Astrocyte (in vitro differentiated cells and primary cell): ENCODE results near the gene CBFA2T2. TPM values are rescaled to one million over a fixed set of nuclear protein-coding genes. Genes with fewer than 3 reads are reported as not detected.
"Not testable (repeated sequence)": the region's sequence is repeated elsewhere in the genome, so short reads cannot be mapped to it uniquely, and the experiment has no call there.

ENCODE experiments used
- DNase-seq: peaks from one replicate; pipeline ENCODE4 v3.0.0-alpha.2; 2010; ENCODE audit warnings: low read depth
- FAIRE-seq: peaks from 2 replicates; lab custom pipeline; 2011; peaks lifted over from hg19 to GRCh38; lab: Jason Lieb, UNC
- H2AFZ ChIP-seq: 2 replicates; pipeline ENCODE4 v1.6.0; 2012; ENCODE audit warnings: low read depth, low read length, inconsistent platforms
- H3K27ac ChIP-seq: 2 replicates; pipeline ENCODE4 v1.5.1; 2011; ENCODE audit warnings: low read depth, low read length, inconsistent platforms
- H3K27me3 ChIP-seq: 2 replicates; pipeline ENCODE4 v1.6.0; 2011; ENCODE audit warnings: low read length, inconsistent platforms; ENCODE audit not compliant: insufficient read depth
- H3K36me3 ChIP-seq: 2 replicates; pipeline ENCODE4 v1.5.1; 2011; ENCODE audit warnings: low read length, inconsistent platforms; ENCODE audit not compliant: insufficient read depth
- H3K4me1 ChIP-seq: 2 replicates; pipeline ENCODE4 v1.5.1; 2011; ENCODE audit warnings: low read length, inconsistent platforms; ENCODE audit not compliant: insufficient read depth
- H3K4me2 ChIP-seq: 2 replicates; pipeline ENCODE4 v1.6.0; 2012; ENCODE audit warnings: low read length, inconsistent platforms
- H3K4me3 ChIP-seq: 2 replicates; pipeline ENCODE4 v1.5.1; 2011; ENCODE audit warnings: low read depth, mild to moderate bottlenecking, low read length, inconsistent platforms; ENCODE audit not compliant: insufficient read depth
- H3K79me2 ChIP-seq: 2 replicates; pipeline ENCODE4 v1.6.0; 2012; ENCODE audit warnings: mild to moderate bottlenecking, low read length, inconsistent platforms; ENCODE audit not compliant: insufficient read depth
- H3K9ac ChIP-seq: 2 replicates; pipeline ENCODE4 v1.6.0; 2012; ENCODE audit warnings: mild to moderate bottlenecking, low read length, inconsistent platforms
- H3K9me3 ChIP-seq: 2 replicates; pipeline ENCODE4 v1.5.1; 2012; ENCODE audit warnings: low read depth, mild to moderate bottlenecking, low read length, inconsistent platforms; ENCODE audit not compliant: insufficient read depth
- H4K20me1 ChIP-seq: 2 replicates; pipeline ENCODE4 v1.6.0; 2012; ENCODE audit warnings: low read length, inconsistent platforms; ENCODE audit not compliant: insufficient read depth
- H3K27ac Mint-ChIP-seq: one replicate; pipeline ENCODE4 v1.8.0; 2021; ENCODE audit warnings: mild to moderate bottlenecking, mixed read lengths; ENCODE audit not compliant: unreplicated experiment
- H3K27me3 Mint-ChIP-seq: one replicate; pipeline ENCODE4 v1.8.0; 2021; ENCODE audit warnings: low read depth, mixed read lengths; ENCODE audit not compliant: unreplicated experiment
- H3K36me3 Mint-ChIP-seq: one replicate; pipeline ENCODE4 v1.8.0; 2021; ENCODE audit warnings: low read depth, mixed read lengths; ENCODE audit not compliant: unreplicated experiment
- H3K4me1 Mint-ChIP-seq: one replicate; pipeline ENCODE4 v1.8.0; 2021; ENCODE audit warnings: low read depth, mixed read lengths; ENCODE audit not compliant: unreplicated experiment
- H3K4me3 Mint-ChIP-seq: one replicate; pipeline ENCODE4 v1.8.0; 2021; ENCODE audit warnings: mild to moderate bottlenecking, moderate library complexity, mixed read lengths; ENCODE audit not compliant: unreplicated experiment
- H3K9me3 Mint-ChIP-seq: one replicate; pipeline ENCODE4 v1.8.0; 2021; ENCODE audit warnings: mild to moderate bottlenecking, mixed read lengths; ENCODE audit not compliant: unreplicated experiment
- CTCF ChIP-seq: IDR thresholded peaks from 2 replicates; pipeline ENCODE4 v1.5.1; 2011; ENCODE audit warnings: low read depth, mild to moderate bottlenecking, inconsistent platforms, low read length, moderate library complexity; ENCODE audit not compliant: insufficient read depth
- EZH2 ChIP-seq: IDR thresholded peaks from 2 replicates; pipeline ENCODE4 v1.6.1; 2012; ENCODE audit warnings: mild to moderate bottlenecking, low read length, inconsistent platforms; ENCODE audit not compliant: insufficient read depth
- total RNA-seq: library from RNA; stranded (reverse); gene quantifications from 2 replicates; pipeline ENCODE4 v1.2.1, GENCODE V29; 2021

CBFA2T2 gene
- total RNA-seq, 1 donor from 2014 or later, result 14.6 TPM

GRCh38 chr20:33506576-33506975 lies 16.7 kb downstream of the CBFA2T2 start:
- peaks cover 1% of the 10 kb centered on the region for H3K9me3 Mint-ChIP-seq
- no peaks in the 10 kb centered on the region for H3K36me3 ChIP-seq
- H3K79me2 ChIP-seq, result peaks cover 16% of the 10 kb centered on the region
- no peaks in the 10 kb centered on the region for H3K27me3 ChIP-seq
- H3K36me3 Mint-ChIP-seq, result peaks cover 3% of the 10 kb centered on the region
- H3K4me3 Mint-ChIP-seq, result no peak overlapping the region
- no peak overlapping the region for H3K27ac Mint-ChIP-seq
- H3K4me1 ChIP-seq, result no peaks in the 10 kb centered on the region
- H3K27me3 Mint-ChIP-seq, result no peaks in the 10 kb centered on the region
- no peak overlapping the region for H3K9ac ChIP-seq
- peaks cover 5% of the 10 kb centered on the region for H3K4me1 Mint-ChIP-seq
- peaks cover 26% of the 10 kb centered on the region for H4K20me1 ChIP-seq
- no peak for FAIRE-seq
- H3K4me3 ChIP-seq, result no peak overlapping the region
- no peak overlapping the region for H3K4me2 ChIP-seq
- no peaks in the 10 kb centered on the region for H3K9me3 ChIP-seq
- no peak overlapping the region for H3K27ac ChIP-seq
- no peak overlapping the region for H2AFZ ChIP-seq
- no peak for DNase-seq
- TF ChIP-seq EZH2 (no peak), CTCF (no peak)

- Histone ChIP-seq H2AFZ (no peak overlapping the region), H3K27ac (no peak overlapping the region), H3K9ac (no peak overlapping the region), H3K4me1 (no peaks in the 10 kb centered on the region), H3K27me3 (no peaks in the 10 kb centered on the region), H3K79me2 (peaks cover 16% of the 10 kb centered on the region), H3K4me2 (no peak overlapping the region), H3K4me3 (no peak overlapping the region), H3K36me3 (no peaks in the 10 kb centered on the region), H4K20me1 (peaks cover 34% of the 10 kb centered on the region), H3K9me3 (no peaks in the 10 kb centered on the region)
- peaks cover 3% of the 10 kb centered on the region for H3K36me3 Mint-ChIP-seq
- TF ChIP-seq CTCF (no peak), EZH2 (no peak)
- FAIRE-seq (no peak), DNase-seq (no peak)
- no peaks in the 10 kb centered on the region for H3K27me3 Mint-ChIP-seq
- H3K9me3 Mint-ChIP-seq, result peaks cover 1% of the 10 kb centered on the region
- no peak overlapping the region for H3K4me3 Mint-ChIP-seq
- H3K4me1 Mint-ChIP-seq, result peaks cover 5% of the 10 kb centered on the region
- no peak overlapping the region for H3K27ac Mint-ChIP-seq
These were observed 17.6 kb downstream of the CBFA2T2 start for GRCh38 chr20:33507461-33507860.

GRCh38 chr20:33508015-33508414 lies 18.1 kb downstream of the CBFA2T2 start:
- not testable (repeated sequence) for H3K36me3 Mint-ChIP-seq, H3K27me3 Mint-ChIP-seq, H3K9ac ChIP-seq, H3K9me3 Mint-ChIP-seq, H3K9me3 ChIP-seq, H3K4me3 Mint-ChIP-seq, H2AFZ ChIP-seq, H3K4me2 ChIP-seq, H3K27me3 ChIP-seq, H3K4me1 Mint-ChIP-seq, DNase-seq, H3K4me1 ChIP-seq, FAIRE-seq, H3K36me3 ChIP-seq, H3K4me3 ChIP-seq, H3K27ac Mint-ChIP-seq, H3K27ac ChIP-seq
- H3K79me2 ChIP-seq, result peaks cover 16% of the 10 kb centered on the region
- H4K20me1 ChIP-seq, result peaks cover 37% of the 10 kb centered on the region

- peaks cover 40% of the 10 kb centered on the region for H4K20me1 ChIP-seq
- not testable (repeated sequence) for H3K4me1 ChIP-seq, H3K36me3 Mint-ChIP-seq, H3K27me3 Mint-ChIP-seq, DNase-seq, H3K4me2 ChIP-seq, H3K4me3 Mint-ChIP-seq, H3K9me3 Mint-ChIP-seq, H2AFZ ChIP-seq, H3K9ac ChIP-seq, FAIRE-seq, H3K4me3 ChIP-seq, H3K27ac Mint-ChIP-seq, H3K27me3 ChIP-seq, H3K27ac ChIP-seq, H3K36me3 ChIP-seq, H3K4me1 Mint-ChIP-seq, H3K9me3 ChIP-seq
- H3K79me2 ChIP-seq, result peaks cover 16% of the 10 kb centered on the region
These were observed 19.2 kb downstream of the CBFA2T2 start for GRCh38 chr20:33509057-33509456.

GRCh38 chr20:33511876-33512275 lies 22.0 kb downstream of the CBFA2T2 start:
- FAIRE-seq, H3K4me3 Mint-ChIP-seq, H3K4me2 ChIP-seq, H2AFZ ChIP-seq, DNase-seq, H3K36me3 ChIP-seq, H3K9ac ChIP-seq, H3K4me1 Mint-ChIP-seq, H3K4me1 ChIP-seq, H3K9me3 ChIP-seq, H3K27me3 Mint-ChIP-seq, H3K27ac ChIP-seq, H3K79me2 ChIP-seq, H3K4me3 ChIP-seq, H3K27ac Mint-ChIP-seq, H3K36me3 Mint-ChIP-seq, H3K9me3 Mint-ChIP-seq, H3K27me3 ChIP-seq: not testable (repeated sequence)
- H4K20me1 ChIP-seq, result peaks cover 30% of the 10 kb centered on the region
